Stimulated activated CD4-positive, alpha-beta T cell treated with anti-CD3 and anti-CD28 coated beads, TNF-alpha, amount 100 ng/mL, for 48 hours (primary cell): ENCODE data around the gene GLIS2.
"Not testable (repeated sequence)": the region's sequence is repeated elsewhere in the genome, so short reads cannot be mapped to it uniquely, and the experiment has no call there.

Experiments used
- DNase-seq, 3 donors: peaks; one replicate each; pipeline ENCODE4 v3.0.0-alpha.2; 2020; ENCODE audit warnings: low read depth in 3 of 3

GLIS2 gene

DNA sequence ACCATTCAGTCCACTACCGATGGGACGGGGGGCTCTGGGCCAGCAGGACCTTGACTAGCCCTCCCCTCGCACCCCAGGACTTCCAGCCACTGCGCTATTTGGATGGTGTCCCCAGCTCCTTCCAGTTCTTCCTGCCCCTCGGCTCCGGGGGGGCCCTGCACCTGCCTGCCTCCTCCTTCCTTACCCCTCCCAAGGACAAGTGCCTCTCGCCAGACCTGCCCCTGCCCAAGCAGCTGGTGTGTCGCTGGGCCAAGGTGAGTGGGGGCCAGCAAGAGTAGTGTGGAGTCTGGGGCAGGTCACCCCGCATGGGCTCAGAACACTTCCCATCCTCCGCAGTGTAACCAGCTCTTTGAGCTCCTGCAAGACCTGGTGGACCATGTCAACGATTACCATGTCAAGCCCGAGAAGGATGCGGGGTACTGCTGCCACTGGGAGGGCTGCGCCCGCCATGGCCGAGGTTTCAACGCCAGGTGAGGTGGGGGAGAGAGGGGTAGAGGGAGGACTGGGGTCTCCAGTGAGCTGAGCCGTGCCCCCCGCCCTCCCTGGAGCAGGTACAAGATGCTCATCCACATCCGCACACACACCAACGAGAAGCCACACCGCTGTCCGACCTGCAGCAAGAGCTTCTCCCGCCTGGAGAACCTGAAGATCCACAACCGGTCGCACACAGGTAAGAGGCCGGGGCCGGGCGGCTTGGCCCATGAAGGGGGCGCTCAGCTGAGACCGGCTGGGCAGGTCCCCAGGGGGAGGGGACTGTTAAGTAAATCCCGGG lies 19.0 kb downstream of the GLIS2 start:
- DNase-seq, result no peak

DNA sequence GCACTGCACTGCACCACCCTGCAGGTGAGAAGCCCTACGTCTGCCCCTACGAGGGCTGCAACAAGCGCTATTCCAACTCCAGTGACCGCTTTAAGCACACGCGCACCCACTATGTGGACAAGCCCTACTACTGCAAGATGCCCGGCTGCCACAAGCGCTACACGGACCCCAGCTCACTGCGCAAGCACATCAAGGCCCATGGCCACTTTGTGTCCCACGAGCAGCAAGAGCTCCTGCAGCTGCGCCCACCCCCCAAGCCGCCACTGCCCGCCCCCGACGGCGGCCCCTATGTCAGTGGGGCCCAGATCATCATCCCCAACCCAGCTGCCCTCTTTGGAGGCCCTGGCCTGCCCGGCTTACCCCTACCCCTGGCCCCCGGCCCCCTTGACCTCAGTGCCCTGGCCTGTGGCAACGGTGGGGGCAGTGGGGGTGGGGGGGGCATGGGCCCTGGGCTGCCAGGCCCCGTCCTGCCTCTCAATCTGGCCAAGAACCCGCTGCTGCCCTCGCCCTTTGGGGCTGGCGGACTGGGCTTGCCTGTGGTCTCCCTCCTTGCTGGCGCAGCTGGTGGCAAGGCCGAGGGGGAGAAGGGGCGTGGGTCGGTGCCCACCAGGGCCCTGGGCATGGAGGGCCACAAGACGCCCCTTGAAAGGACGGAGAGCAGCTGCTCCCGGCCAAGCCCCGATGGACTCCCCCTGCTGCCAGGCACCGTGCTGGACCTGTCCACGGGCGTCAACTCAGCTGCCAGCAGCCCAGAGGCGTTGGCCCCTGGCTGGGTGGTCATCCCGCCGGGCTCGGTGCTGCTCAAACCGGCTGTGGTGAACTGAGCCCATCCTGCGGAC lies 21.1 kb downstream of the GLIS2 start:
- no peak for DNase-seq

DNA sequence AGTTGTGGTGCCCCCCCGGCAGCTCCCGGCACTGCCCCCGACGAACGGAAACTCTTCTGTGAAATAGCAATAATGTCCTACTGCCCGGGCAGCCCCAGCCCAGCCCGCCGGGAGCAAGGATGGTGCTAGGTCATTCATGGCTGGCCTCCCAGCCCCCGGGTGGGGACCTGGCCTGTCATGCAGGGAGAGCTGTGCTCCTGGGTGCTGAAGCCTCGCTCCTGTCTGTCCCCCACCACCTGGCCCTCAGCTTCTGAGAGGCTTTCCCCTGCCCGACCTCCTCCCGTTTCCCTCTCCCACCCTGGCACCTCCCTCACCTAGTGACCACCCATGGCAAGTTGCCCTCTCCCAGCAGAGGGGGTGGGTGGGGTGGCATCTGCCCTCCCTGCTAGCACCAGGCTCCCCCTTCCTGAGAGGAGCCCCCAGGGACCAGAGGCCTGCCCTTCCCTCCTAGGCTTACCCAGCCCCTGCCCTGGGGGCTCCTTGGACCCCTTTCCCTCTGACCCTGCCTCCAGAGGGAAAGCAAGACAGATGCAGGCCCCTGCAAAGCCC lies 21.7 kb downstream of the GLIS2 start:
- DNase-seq, result no peak

DNA sequence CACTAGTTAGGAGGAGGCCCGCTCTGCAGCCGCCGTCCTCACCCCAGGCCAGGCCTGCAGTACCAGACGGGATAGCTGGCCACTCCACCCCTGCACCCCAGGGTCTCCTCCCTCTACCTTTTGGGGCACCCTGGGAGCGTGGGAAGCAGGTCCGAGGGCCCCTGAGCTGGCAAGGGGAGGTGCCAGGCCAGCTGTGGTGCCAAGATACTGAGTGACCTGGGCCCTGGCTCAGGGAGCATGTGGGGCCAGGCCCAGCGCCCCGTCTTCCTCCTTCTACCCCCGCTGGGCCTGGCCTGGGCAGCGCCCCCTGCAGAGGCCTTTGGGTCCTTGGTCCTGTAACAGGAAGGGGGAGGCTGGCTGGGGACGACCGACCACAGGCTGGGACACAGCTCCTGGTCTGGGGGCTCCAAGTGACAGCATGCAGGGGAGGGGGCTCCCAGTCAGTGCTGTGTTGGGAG lies 22.3 kb downstream of the GLIS2 start:
- no peak for DNase-seq

DNA sequence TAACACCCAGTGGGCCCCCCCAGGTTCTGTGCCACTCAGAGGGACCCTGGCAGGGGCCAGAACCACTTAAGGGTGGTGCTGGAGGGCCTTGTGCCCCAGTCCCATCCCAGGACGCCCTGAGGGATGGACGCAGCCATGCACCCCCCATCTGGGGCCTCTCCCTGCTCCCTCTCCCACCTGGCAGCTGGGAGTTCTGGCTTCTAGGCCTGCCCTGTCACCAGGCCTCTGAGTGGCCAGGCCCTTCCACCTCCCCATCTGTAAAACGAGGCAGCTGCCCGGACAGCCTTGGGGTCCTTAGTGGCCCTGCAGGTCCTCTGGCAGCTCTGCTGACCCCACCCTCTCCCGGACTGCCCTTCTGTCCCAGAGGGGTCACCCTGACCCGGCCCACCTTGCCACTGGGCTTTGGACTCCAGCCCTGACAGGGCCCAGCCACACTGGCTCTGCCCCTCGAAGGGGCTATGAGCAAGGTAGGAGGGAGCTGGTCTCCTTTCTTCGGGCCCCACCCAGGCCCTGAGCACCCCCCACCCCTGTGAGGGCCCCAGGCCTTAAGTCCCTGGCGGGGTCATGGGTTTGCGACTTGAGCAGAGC lies 22.9 kb downstream of the GLIS2 start:
- no peak for DNase-seq

DNA sequence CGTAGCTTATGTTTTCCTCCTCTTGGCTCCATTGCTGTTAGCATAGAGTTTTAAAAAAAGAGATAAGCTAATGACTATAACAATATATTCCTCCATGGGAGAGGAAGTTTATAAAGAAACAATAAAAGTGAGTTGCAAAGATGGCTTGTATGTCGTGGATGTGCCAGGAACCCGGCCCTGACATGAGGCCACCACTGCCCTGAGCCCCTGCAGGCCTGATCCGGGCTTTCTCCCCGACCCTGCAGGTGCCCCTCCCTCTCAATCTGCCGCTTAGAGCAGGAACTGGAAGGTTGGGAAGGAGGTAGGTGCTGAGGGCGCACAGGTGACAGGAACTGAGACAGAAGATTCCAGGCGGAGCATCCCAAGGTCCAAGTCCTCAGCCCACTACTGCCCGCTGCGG lies 23.6 kb downstream of the GLIS2 start:
- no peak for DNase-seq

DNA sequence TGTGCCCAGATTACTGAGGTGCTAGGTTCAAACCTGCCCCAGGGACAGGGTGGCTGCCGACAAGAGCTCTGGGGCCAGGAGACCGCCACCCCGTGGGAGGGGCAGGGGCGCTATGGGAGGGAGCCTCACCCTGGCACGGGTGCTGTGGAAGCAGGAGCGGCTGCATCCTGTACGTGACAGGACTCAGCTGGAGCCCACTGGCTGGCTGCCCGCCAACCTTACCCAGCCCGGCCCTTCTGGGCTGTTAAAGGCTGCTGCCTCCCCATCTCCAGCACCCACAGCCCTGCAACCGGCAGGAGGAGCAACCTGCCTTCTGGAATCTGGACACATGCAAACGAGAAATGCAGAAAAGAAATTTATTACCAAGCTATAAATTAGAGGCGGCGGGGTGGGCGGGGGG lies 24.0 kb downstream of the GLIS2 start:
- DNase-seq, result no peak

DNA sequence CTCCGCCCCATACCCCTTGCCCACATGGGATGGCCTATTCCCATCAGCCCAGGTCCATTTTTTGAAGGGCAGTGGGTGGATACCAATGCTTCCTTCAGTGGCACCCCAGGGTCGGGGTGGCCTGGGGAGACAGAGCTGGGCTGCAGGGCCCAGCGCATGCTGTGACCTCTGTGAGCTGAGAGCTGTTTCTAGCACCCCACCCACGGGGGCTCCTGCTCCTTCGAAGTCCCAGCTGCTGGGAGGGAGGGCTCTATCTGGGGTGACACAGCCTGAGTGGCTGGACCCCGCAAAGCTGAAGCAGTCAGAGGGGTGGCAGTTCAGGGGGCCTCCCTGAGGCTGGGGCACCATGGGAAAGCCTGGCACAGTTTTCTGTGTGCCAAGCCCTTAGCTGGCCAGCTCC lies 24.6 kb downstream of the GLIS2 start:
- DNase-seq, result no peak

DNA sequence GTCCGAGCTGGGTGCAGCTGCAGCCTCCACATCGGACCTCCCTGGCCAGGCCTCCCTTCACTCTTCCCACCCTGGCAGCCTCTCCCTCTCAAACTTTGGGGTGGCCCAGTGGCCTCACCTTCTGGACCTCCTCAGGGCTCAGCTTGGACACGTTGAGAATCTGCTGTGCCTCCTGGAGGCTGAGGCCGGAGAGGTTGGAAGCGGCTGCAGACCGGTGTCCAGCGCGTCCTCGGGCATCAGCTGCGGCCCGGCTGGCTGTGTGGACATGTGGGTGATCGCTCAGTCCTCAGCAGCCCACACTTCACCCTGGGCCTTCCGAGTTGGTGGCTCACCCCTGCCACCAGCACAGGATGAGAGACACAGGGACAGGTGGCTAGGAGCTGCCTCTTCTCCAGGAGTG lies 25.4 kb downstream of the GLIS2 start:
- DNase-seq, result no peak

DNA sequence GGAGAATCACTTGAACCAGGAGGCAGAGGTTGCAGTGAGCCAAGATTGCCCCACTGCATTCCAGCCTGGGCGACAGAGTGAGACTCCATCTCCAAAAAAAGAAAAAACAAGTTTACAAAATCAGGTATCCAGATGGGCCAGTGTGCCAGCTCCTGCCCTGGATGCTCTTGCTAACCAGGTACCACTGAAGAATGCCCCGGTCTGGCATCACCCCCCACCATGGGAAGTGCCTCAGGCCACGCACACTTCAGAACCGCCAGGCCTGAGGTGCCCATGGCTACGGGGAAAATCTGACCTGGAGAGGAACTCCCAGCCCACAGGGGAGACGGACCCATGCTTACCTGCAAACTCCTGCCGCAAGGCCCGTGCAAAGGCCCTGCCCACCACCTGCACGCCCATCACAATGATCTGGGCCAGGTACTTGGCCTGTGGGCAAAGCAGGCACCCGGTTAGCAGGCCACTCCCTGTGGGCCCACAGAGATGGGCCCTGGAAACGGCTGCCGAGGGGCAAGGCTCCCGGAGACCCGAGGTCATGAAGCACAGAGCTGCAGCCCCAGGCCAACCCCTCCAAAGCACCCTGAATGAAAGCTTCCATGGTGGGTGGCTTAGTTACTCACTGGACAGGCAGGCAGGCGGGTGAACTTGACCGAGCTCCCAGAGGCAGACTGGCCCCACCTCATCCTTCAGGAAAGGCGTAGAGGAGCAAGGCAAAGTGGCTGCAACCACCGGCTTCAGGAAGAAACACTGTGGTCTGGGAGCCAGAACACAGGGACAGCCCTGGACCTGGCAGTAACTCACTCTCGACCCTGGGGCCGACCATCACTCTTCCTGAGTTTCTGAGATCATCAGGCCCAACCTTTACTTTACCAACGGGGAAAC lies 27.2 kb downstream of the GLIS2 start:
- DNase-seq, result no peak

DNA sequence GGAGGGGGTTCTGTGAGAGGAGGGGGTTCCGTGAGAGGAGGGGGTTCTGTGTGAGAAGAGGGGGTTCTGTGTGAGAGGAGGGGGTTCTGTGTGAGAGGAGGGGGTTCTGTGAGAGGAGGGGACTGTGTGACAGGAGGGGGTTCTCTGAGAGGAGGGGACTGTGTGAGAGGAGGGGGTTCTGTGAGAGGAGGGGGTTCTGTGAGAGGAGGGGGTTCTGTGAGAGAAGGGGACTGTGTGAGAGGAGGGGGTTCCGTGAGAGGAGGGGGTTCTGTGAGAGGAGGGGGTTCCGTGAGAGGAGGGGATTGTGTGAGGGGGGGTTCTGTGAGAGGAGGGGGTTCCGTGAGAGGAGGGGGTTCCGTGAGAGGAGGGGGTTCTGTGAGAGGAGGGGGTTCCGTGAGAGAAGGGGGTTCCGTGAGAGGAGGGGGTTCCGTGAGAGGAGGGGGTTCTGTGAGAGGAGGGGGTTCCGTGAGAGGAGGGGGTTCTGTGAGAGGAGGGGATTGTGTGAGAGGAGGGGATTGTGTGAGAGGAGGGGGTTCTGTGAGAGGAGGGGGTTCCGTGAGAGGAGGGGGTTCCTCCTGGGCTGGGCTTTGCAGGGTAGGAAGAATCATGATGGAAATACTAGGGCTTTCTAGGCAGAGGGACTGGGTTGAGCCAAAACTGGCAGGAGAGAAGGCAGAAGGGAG lies 28.6 kb downstream of the GLIS2 start:
- DNase-seq, result not testable (repeated sequence)

DNA sequence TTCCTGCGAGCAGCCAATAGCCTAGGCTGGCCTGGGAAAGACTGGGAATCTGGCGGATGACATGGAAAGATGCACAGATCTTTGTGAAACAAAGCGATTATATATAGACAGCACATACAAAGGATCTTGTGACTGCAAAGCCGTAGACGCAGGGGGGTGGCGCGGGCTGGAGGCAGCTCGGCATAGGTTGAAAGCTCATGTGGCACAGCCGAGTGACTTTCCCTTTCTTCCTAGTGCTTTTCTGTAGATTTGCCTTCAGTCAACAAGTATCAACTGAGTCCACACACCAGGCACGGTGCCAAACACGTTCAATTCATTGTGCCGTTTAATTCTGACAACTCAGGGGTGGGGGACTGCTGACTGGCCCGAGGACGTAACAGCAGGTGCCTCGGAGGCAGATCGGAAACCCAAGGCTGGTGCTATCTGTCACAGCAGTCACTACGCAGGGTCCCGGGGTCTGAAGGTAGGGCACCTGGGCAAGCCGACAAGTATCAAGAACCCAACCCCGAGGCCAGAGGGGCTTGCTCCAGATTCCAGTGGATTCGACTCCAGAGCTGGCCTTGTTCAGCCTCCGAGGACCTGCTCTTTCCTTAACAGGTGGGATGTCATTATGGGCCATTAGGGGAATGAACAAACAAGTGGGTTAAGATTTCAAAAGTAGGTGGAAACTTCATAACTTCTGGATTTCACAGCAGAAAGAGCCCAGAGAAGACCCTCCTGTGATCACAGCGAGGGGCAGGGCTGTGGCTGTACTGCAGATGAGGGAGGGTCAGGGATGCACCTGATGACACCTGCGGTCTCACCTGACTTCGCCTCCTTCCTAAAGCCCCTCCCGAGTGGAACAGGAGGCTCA lies 29.3 kb downstream of the GLIS2 start:
- no peak for DNase-seq

DNA sequence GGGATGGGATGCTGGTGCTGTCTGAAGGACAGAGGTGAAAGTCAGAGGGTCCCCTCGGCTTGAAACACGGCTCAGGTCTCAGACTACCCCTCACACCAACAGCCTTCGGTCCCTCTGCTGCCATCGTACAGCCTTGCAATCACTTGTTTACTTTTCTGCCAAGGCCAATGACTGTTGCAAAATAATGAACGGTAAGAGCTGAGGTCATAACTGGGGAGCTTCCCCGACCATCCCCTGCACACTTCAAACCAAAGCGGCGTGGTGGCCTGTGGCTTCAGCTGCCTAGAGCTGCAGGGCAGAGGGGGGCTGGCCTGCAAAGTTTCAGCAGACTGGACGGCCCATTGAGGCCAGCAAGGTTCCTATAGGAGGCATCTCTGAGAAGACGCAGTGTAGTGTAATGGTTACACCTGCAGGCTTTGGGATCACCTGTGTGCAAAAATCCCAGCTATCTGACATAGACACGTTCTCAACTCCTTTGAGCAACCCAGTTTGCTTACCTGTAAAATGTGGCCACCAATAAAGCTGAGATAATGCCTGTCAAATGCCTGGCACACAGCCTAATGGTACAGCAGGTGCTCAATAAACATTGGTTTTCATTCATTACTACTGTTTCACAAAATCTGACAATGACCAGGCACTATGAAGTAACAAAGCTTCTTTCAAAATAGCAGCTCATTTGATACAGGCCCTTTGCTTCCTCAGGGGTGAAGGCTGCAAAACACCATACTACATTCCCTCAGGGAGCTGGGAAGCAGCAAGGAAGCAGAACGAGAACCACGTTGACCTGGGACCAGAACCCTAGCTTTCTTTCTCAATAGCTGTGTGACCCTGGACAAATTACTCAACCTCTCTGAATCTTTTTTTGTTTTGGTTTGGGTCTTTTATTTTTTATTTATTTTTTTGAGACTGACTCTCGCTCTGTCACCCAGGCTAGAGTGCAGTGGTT lies 30.2 kb downstream of the GLIS2 start:
- DNase-seq, result no peak

DNA sequence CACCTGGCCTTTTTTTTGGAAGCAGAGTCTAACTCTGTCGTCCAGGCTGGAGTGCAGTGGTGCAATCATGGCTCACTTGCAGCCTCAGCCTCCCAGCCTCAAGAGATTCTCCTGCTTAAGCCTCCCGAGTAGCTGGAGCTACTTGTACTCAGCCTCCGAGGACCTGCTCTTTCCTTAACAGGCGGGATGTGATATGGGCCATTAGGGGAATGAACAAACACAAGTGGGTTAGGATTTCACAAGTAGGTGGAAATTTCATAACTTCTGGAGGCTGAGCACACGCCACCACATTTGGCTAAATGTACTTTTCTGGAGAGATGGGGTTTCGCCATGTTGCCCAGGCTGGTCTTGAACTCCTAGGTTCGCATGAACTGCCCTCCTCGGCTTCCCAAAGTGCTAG lies 31.1 kb downstream of the GLIS2 start:
- DNase-seq, result no peak

DNA sequence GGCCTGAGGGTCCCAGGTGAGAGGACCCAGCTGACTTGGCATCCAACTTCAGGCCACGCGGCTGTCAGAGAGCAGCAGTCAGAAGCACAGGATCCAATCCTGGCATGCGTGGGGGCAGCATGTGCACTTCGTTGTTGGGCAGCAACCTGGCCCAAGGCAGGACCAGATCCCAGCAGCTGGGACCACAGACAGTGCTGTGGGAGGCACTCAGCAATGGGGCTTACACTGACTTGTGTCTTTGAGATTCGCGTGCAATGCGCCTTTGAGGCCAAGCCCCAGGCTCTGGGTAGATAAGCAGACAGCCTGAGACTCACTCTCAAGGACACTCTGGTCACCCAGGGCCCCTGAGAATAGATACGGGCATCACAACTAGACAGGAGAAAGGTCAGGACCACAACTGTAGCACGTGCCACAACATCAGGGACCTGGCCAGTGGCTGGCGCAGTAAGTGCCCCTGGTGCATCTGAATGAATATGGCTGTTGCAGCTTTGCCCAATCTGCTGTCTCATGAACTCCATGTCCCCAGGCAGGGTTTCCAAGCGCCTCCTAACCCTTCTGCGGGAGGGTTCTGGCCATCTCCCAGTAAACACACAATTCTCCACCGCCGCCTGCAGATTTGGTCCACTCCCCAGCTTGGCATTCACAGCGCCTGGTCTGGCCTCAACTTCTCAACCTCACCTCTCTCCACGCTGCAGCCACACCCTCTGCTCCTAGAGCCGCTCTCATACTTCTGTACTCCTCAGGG lies 32.1 kb downstream of the GLIS2 start:
- DNase-seq, result no peak

DNA sequence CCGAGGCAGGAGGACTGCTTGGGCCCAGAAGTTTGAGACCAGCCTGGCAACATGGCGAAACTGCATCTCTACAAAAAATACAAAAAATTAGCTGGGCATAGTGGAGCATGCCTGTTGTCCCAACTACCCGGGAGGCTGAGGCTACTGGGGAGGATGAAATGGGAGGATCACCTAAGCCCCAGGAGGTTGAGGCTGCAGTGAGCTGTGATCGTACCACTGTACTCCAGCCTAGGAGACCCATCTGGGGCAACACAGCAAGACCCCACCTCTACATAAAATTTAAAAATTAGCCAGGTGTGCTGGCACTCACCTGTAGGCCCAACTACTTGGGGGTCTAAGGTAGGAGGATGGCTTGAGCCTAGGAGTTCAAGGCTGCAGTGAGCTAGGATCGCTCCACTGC lies 33.5 kb downstream of the GLIS2 start:
- no peak for DNase-seq

DNA sequence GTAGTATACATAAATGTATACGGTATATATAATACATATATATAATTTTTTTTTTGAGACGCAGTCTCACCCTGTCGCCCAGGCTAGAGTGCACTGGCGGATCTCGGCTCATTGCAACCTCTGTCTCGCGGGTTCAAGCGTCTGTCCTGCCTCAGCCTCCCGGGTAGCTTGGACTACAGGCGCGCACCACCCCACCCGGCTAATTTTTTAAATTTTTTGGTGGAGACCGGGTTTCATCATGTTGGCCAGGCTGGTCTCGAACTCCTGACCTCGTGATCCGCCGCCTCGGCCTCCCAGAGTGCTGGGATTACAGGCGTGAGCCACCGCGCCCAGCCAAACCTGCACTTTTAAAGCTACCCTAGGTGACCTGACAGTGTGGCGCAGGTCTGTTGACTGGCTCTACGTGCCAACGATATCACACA lies 34.5 kb downstream of the GLIS2 start:
- no peak for DNase-seq
